DOHH2 (cell line): Measurements from ENCODE around the gene CCL22.

ENCODE experiments used
- H3F3A ChIP-seq: fragments of 200-600 bp; sonication (generic), shearing (Covaris generic); 2 replicates; pipeline ENCODE4 v1.6.0; 2016; ENCODE audit warnings: antibody characterized with exemption, mild to moderate bottlenecking; ENCODE audit not compliant: control insufficient read depth, insufficient read depth
- H3K27ac ChIP-seq: fragments of 200-600 bp; sonication (generic); 2 replicates; pipeline ENCODE4 v1.5.1; 2014; ENCODE audit warnings: low read depth, mild to moderate bottlenecking, low read length, moderate library complexity
- H3K27me3 ChIP-seq: fragments of 200-600 bp; sonication (generic); 2 replicates; pipeline ENCODE4 v1.6.1; 2014; ENCODE audit warnings: mild to moderate bottlenecking, low read length, mixed read lengths; ENCODE audit not compliant: control insufficient read depth
- H3K36me3 ChIP-seq: fragments of 200-600 bp; sonication (generic); 2 replicates; pipeline ENCODE4 v1.6.1; 2014; ENCODE audit warnings: mild to moderate bottlenecking, low read length, moderate library complexity, mixed read lengths; ENCODE audit not compliant: control insufficient read depth
- H3K4me1 ChIP-seq: fragments of 200-600 bp; sonication (generic); 2 replicates; pipeline ENCODE4 v1.6.1; 2014; ENCODE audit warnings: mild to moderate bottlenecking, low read length, mixed read lengths; ENCODE audit not compliant: control insufficient read depth
- H3K4me2 ChIP-seq: fragments of 200-600 bp; sonication (generic); 2 replicates; pipeline ENCODE4 v1.6.0; 2014; ENCODE audit warnings: mild to moderate bottlenecking, low read length, moderate library complexity
- H3K4me3 ChIP-seq: fragments of 200-600 bp; sonication (generic); 2 replicates; pipeline ENCODE4 v1.5.1; 2014; ENCODE audit warnings: mild to moderate bottlenecking, low read length, mixed read lengths
- H3K79me2 ChIP-seq: fragments of 200-600 bp; sonication (generic); 2 replicates; pipeline ENCODE4 v1.6.1; 2014; ENCODE audit warnings: mild to moderate bottlenecking, low read length, mixed read lengths; ENCODE audit not compliant: control insufficient read depth
- H3K9me2 ChIP-seq: fragments of 200-600 bp; sonication (generic); replicated peaks from 2 replicates; pipeline ENCODE4 v1.6.1; 2014; ENCODE audit warnings: mild to moderate bottlenecking, low read length, mixed read lengths; ENCODE audit not compliant: control insufficient read depth
- H3K9me3 ChIP-seq: fragments of 200-600 bp; sonication (generic); 2 replicates; pipeline ENCODE4 v1.6.1; 2014; ENCODE audit warnings: antibody characterized with exemption, low read length, mixed read lengths; ENCODE audit not compliant: control insufficient read depth, insufficient read depth
- H4K20me1 ChIP-seq: fragments of 200-600 bp; sonication (generic); 2 replicates; pipeline ENCODE4 v1.6.0; 2014; ENCODE audit warnings: low read depth, mild to moderate bottlenecking, antibody characterized with exemption, low read length, moderate library complexity; ENCODE audit not compliant: control insufficient read depth, insufficient read depth
- CTCF ChIP-seq: fragments of 200-600 bp; sonication (generic); IDR thresholded peaks from one replicate; pipeline ENCODE4 v1.5.1; 2014; ENCODE audit warnings: antibody characterized with exemption, mild to moderate bottlenecking, low read depth, low read length; ENCODE audit not compliant: poor library complexity, severe bottlenecking
- EZH2phosphoT487 ChIP-seq: fragments of 200-600 bp; sonication (generic); IDR thresholded peaks from 2 replicates; pipeline ENCODE4 v1.6.1; 2017; ENCODE audit warnings: borderline replicate concordance, mild to moderate bottlenecking, antibody characterized with exemption, low read length, moderate library complexity, mixed read lengths

The CCL22 gene

GRCh38 chr16:57348327-57348726 is 10.3 kb upstream of the CCL22 start:
- peaks cover 9% of the 10 kb centered on the region for H3K4me1 ChIP-seq
- H3K4me2 ChIP-seq = no peak overlapping the region
- no peaks in the 10 kb centered on the region for H3K79me2 ChIP-seq
- no peaks in the 10 kb centered on the region for H4K20me1 ChIP-seq
- H3F3A ChIP-seq = no peaks in the 10 kb centered on the region
- no peak overlapping the region for H3K4me3 ChIP-seq
- H3K27me3 ChIP-seq = peaks cover 62% of the 10 kb centered on the region
- H3K27ac ChIP-seq = no peak overlapping the region
- TF ChIP-seq CTCF (no peak), EZH2phosphoT487 (no peak)
- H3K36me3 ChIP-seq = no peaks in the 10 kb centered on the region
- H3K9me3 ChIP-seq = no peaks in the 10 kb centered on the region
- H3K9me2 ChIP-seq = no peaks in the 10 kb centered on the region

- no peaks in the 10 kb centered on the region for H3F3A ChIP-seq
- no peak overlapping the region for H3K4me2 ChIP-seq
- no peaks in the 10 kb centered on the region for H3K36me3 ChIP-seq
- no peaks in the 10 kb centered on the region for H4K20me1 ChIP-seq
- H3K9me2 ChIP-seq = no peaks in the 10 kb centered on the region
- H3K9me3 ChIP-seq = no peaks in the 10 kb centered on the region
- peaks cover 9% of the 10 kb centered on the region for H3K4me1 ChIP-seq
- peaks cover 54% of the 10 kb centered on the region for H3K27me3 ChIP-seq
- no peaks in the 10 kb centered on the region for H3K79me2 ChIP-seq
- H3K27ac ChIP-seq = no peak overlapping the region
- H3K4me3 ChIP-seq = no peak overlapping the region
- TF ChIP-seq EZH2phosphoT487 (no peak), CTCF (no peak)
Measured at GRCh38 chr16:57349212-57350031, 9.2 kb upstream of the CCL22 start.

- peaks cover 9% of the 10 kb centered on the region for H3K4me1 ChIP-seq
- H3K9me3 ChIP-seq = no peaks in the 10 kb centered on the region
- H4K20me1 ChIP-seq = no peaks in the 10 kb centered on the region
- no peak overlapping the region for H3K4me2 ChIP-seq
- H3F3A ChIP-seq = no peaks in the 10 kb centered on the region
- peaks cover 39% of the 10 kb centered on the region for H3K27me3 ChIP-seq
- H3K36me3 ChIP-seq = no peaks in the 10 kb centered on the region
- no peak overlapping the region for H3K27ac ChIP-seq
- H3K4me3 ChIP-seq = no peak overlapping the region
- no peaks in the 10 kb centered on the region for H3K79me2 ChIP-seq
- no peaks in the 10 kb centered on the region for H3K9me2 ChIP-seq
- no peak for TF ChIP-seq EZH2phosphoT487
- no peak for TF ChIP-seq CTCF
Measured at GRCh38 chr16:57352636-57353047, 5.9 kb upstream of the CCL22 start.
